Epithelial cell of proximal tubule (primary cell): ENCODE measurements around the gene SUPT3H. TPM values are rescaled to one million over a fixed set of nuclear protein-coding genes. Genes with fewer than 3 reads are reported as not detected.

Experiments
- DNase-seq: peaks from one replicate; pipeline ENCODE4 v3.0.0-alpha.2; 2011; ENCODE audit warnings: low read depth
- H3K4me3 ChIP-seq: 2 replicates; pipeline ENCODE4 v1.5.1; 2011; ENCODE audit warnings: low read depth, mild to moderate bottlenecking, low read length
- CTCF ChIP-seq: conservative IDR thresholded peaks from 2 replicates; pipeline ENCODE4 v1.5.1; 2012; ENCODE audit warnings: low read depth, mild to moderate bottlenecking, low read length
- total RNA-seq: library from RNA; depleted of rRNA; stranded (reverse); fragments of >200 nt; gene quantifications from 2 replicates; pipeline ENCODE4 v1.2.3, GENCODE V29; 2015

The SUPT3H gene
- total RNA-seq, 1 donor from 2014 or later, result 11.5 TPM

- no peak overlapping the region for H3K4me3 ChIP-seq
- no peak for TF ChIP-seq CTCF
- DNase-seq, result no peak
Observed at GRCh38 chr6:45388328-45388727, 10.6 kb upstream of the SUPT3H start.

- no peak for DNase-seq
- no peak for TF ChIP-seq CTCF
- no peak overlapping the region for H3K4me3 ChIP-seq
Observed at GRCh38 chr6:45387236-45387635, 9.5 kb upstream of the SUPT3H start.

GRCh38 chr6:45386501-45386900 is 8.8 kb upstream of the SUPT3H start:
- H3K4me3 ChIP-seq, result no peak overlapping the region
- no peak for TF ChIP-seq CTCF
- no peak for DNase-seq

GRCh38 chr6:45382391-45382790 is 4.7 kb upstream of the SUPT3H start:
- DNase-seq, result no peak
- TF ChIP-seq CTCF, result no peak
- no peak overlapping the region for H3K4me3 ChIP-seq

GRCh38 chr6:45378334-45378926 is 696 bp upstream of the SUPT3H start:
- H3K4me3 ChIP-seq, result peak overlapping the region; percentile 83
- DNase-seq, result no peak
- TF ChIP-seq CTCF, result no peak

GRCh38 chr6:45377043-45377553 is 636 bp downstream of the SUPT3H start:
- H3K4me3 ChIP-seq, result peak overlapping the region; percentile 83
- no peak for TF ChIP-seq CTCF
- DNase-seq, result no peak
